ENCODE results near the gene SFMBT2. TPM values are rescaled to one million over a fixed set of nuclear protein-coding genes. Genes with fewer than 3 reads are reported as not detected.

The SFMBT2 gene
- 1.3 TPM for total RNA-seq (2021; ENCODE audit: unreplicated experiment)
- 0.97 TPM for polyA plus RNA-seq (2012; ENCODE audit: insufficient read length)
- percentile 39 among the genes with signal in this experiment for Bru-seq, nascent RNA
- percentile 35 among the genes with signal in this experiment for BruChase-seq, experiment 1, labeled RNA remaining after a 2-hour chase
- BruChase-seq, experiment 2, labeled RNA remaining after a 6-hour chase: percentile 37 among the genes with signal in this experiment
- long read RNA-seq, partial matches to known transcripts: 0 of 2 reads
- long read RNA-seq, other reads (novel, unspliced or antisense): 2 of 2 reads

- CTCF ChIA-PET: interaction anchor here (0.6 kb wide), 2 partner anchors 126 to 486 kb away, joined by 4 to 10 read pairs; no protein-coding TSS in a partner anchor
- DNase-seq (ENCODE audit: low read depth, low spot score) (no peak), ATAC-seq (peak; percentile 70)
- intact Hi-C loops (cut with micrococcal nuclease; ENCODE audit: unreplicated experiment) (loop anchor here (10.0 kb wide), 1 partner anchor 486 kb away; no protein-coding TSS in a partner anchor), in situ Hi-C loops (cut with HindIII; ENCODE audit: low pct_unique_long_range_greater_than_20kb, low sequenced_read_pairs) (no loop called here)
- no TSS peak for BruUV-seq (replicated peaks)
- POLR2A ChIA-PET: interaction anchor here (0.6 kb wide), 1 partner anchor 105 kb away, joined by 7 read pairs; no protein-coding TSS in a partner anchor
- TF ChIP-seq, protein P1, sequence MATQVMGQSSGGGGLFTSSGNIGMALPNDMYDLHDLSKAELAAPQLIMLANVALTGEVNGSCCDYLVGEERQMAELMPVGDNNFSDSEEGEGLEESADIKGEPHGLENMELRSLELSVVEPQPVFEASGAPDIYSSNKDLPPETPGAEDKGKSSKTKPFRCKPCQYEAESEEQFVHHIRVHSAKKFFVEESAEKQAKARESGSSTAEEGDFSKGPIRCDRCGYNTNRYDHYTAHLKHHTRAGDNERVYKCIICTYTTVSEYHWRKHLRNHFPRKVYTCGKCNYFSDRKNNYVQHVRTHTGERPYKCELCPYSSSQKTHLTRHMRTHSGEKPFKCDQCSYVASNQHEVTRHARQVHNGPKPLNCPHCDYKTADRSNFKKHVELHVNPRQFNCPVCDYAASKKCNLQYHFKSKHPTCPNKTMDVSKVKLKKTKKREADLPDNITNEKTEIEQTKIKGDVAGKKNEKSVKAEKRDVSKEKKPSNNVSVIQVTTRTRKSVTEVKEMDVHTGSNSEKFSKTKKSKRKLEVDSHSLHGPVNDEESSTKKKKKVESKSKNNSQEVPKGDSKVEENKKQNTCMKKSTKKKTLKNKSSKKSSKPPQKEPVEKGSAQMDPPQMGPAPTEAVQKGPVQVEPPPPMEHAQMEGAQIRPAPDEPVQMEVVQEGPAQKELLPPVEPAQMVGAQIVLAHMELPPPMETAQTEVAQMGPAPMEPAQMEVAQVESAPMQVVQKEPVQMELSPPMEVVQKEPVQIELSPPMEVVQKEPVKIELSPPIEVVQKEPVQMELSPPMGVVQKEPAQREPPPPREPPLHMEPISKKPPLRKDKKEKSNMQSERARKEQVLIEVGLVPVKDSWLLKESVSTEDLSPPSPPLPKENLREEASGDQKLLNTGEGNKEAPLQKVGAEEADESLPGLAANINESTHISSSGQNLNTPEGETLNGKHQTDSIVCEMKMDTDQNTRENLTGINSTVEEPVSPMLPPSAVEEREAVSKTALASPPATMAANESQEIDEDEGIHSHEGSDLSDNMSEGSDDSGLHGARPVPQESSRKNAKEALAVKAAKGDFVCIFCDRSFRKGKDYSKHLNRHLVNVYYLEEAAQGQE (IDR thresholded peaks at IDR 0.05; ENCODE audit: insufficient read depth in 1 of 2, low read depth in 2 of 2, low read length in 1 of 2): no peak
- TF ChIP-seq SIN3A (IDR thresholded peaks at IDR 0.05; ENCODE audit: borderline replicate concordance, insufficient read depth, low read depth, low read length) (no peak), POLR2AphosphoS5 (IDR thresholded peaks at IDR 0.05; ENCODE audit: low read depth, low read length) (no peak), TCF7L2 (IDR thresholded peaks at IDR 0.05; ENCODE audit: low read depth, low read length) (no peak)
- TF ChIP-seq, protein P2, sequence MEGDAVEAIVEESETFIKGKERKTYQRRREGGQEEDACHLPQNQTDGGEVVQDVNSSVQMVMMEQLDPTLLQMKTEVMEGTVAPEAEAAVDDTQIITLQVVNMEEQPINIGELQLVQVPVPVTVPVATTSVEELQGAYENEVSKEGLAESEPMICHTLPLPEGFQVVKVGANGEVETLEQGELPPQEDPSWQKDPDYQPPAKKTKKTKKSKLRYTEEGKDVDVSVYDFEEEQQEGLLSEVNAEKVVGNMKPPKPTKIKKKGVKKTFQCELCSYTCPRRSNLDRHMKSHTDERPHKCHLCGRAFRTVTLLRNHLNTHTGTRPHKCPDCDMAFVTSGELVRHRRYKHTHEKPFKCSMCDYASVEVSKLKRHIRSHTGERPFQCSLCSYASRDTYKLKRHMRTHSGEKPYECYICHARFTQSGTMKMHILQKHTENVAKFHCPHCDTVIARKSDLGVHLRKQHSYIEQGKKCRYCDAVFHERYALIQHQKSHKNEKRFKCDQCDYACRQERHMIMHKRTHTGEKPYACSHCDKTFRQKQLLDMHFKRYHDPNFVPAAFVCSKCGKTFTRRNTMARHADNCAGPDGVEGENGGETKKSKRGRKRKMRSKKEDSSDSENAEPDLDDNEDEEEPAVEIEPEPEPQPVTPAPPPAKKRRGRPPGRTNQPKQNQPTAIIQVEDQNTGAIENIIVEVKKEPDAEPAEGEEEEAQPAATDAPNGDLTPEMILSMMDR (IDR thresholded peaks at IDR 0.05): no peak
- no peaks in the 10 kb centered on the region for H3K9me3 ChIP-seq (ENCODE audit: control insufficient read depth, insufficient read depth, low read depth, low read length)
- H3K4me3 ChIP-seq (ENCODE audit: low read depth in 2 of 2, low read length in 2 of 2): peak within 1 kb of the TSS; percentile 49 to 56
- H3K4me1 ChIP-seq (ENCODE audit: control insufficient read depth, insufficient read depth, low read length): no peaks in the 10 kb centered on the region
- H3K27ac ChIP-seq (ENCODE audit: low read length): peak within 1 kb of the TSS; percentile 23; the same call in 1 of the 2 replicates
- H3K36me3 ChIP-seq (ENCODE audit: control insufficient read depth, insufficient read depth, low read length): no peaks in the 10 kb centered on the region
- no peaks in the 10 kb centered on the region; the same call in 1 of the 2 replicates for H3K27me3 ChIP-seq (ENCODE audit: control insufficient read depth, insufficient read depth, low read length)
Observed at GRCh38 chr10:7410862-7411670, at the start of gene SFMBT2. TSS of gene SFMBT2 (minus strand) at chr10:7411034. CDS start at chr10:7381898, 29,136 bp downstream.

DNA sequence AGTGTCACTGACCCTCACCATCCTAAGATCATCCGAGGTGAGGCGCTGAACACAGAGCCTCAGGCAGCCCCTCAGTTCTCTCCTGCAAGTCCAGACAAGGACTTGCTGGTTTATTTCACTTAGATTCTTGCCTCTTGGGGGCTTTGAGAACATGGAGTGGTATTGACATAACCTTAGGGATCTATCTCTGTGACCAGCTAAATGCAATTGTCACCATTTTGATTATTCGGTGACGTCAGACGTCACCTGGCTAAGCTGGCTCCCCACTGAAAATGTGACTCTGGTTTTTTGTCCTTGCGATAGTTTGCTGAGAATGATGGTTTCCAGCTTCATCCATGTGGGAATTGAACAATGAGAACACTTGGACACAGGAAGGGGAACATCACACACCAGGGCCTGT, 49.2 kb upstream of the SFMBT2 start:
- POLR2A ChIA-PET: no interaction called here
- intact Hi-C loops (cut with micrococcal nuclease; ENCODE audit: unreplicated experiment): no loop called here

More for the DNA sequence above, 49.2 kb upstream of the SFMBT2 start:
- CTCF ChIA-PET: no interaction called here
- BruUV-seq (replicated peaks): no TSS peak
- TF ChIP-seq TCF7L2 (IDR thresholded peaks at IDR 0.05; ENCODE audit: low read depth, low read length): no peak
- TF ChIP-seq, protein P2 (IDR thresholded peaks at IDR 0.05): no peak
- DNase-seq (ENCODE audit: low read depth, low spot score) (no peak), ATAC-seq (no peak)
- Histone ChIP-seq H3K27me3 (ENCODE audit: control insufficient read depth, insufficient read depth, low read length) (no peaks in the 10 kb centered on the region), H3K36me3 (ENCODE audit: control insufficient read depth, insufficient read depth, low read length) (no peaks in the 10 kb centered on the region), H3K4me3 (ENCODE audit: low read depth in 2 of 2, low read length in 2 of 2) (no peak overlapping the region), H3K4me1 (ENCODE audit: control insufficient read depth, insufficient read depth, low read length) (no peaks in the 10 kb centered on the region), H3K9me3 (ENCODE audit: control insufficient read depth, insufficient read depth, low read depth, low read length) (no peaks in the 10 kb centered on the region), H3K27ac (ENCODE audit: low read length) (no peak overlapping the region)
- in situ Hi-C loops (cut with HindIII; ENCODE audit: low pct_unique_long_range_greater_than_20kb, low sequenced_read_pairs): no loop called here

Data from Panc1 (cell line).